AG09309 (cell line): ENCODE data around the gene HOXB5.

Source experiments
- DNase-seq: peaks from one replicate; pipeline ENCODE4 v3.0.0-alpha.2; 2010; ENCODE audit warnings: low read depth
- H3K4me3 ChIP-seq: 2 replicates; pipeline ENCODE4 v1.5.1; 2011; ENCODE audit warnings: mild to moderate bottlenecking, low read depth, low read length, moderate library complexity; ENCODE audit not compliant: control insufficient read depth
- TF ChIP-seq, protein P1 (sequence below): IDR thresholded peaks from 2 replicates; pipeline ENCODE4 v1.5.1; 2011; ENCODE audit warnings: mild to moderate bottlenecking, low read depth, low read length, inconsistent platforms; ENCODE audit not compliant: insufficient read depth, control insufficient read depth; ENCODE audit errors: missing control alignments

Gene HOXB5

DNA sequence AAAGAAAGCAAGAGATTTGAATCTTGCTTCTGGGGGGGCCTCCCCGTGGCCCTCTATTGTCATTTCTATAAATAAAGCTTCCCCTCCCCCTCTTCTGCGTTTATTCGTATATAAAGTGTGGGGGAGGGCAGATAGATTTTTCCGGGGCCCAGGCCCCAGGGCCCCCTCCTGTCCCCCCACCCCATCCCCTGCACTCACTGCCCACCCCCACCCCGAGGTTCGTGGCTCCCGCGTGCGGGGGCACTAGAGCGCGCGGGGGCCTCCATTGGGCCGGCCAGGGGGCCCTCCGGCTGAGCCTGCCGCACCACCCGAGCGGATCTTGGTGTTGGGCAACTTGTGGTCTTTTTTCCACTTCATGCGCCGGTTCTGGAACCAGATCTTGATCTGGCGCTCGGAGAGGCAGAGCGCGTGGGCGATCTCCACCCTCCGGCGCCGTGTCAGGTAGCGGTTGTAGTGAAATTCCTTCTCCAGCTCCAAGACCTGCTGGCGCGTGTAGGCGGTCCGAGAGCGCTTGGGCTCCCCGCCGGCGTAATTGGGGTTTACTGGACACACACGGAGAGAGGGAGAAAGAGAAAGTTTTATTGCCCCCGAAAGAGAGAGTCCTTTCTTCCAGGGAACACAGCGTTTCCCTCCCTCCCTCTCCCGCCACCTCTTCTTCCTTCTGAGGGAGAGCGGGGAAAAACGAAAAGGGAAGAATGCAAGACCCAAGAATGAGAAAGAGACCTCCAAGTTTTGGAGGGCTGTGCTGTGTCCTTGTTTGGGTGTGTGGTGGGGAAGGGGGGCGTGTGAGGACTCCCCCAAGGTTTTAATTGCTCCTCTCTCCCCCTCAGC is 16.9 kb downstream of the HOXB5 start:
- TF ChIP-seq, protein P1, sequence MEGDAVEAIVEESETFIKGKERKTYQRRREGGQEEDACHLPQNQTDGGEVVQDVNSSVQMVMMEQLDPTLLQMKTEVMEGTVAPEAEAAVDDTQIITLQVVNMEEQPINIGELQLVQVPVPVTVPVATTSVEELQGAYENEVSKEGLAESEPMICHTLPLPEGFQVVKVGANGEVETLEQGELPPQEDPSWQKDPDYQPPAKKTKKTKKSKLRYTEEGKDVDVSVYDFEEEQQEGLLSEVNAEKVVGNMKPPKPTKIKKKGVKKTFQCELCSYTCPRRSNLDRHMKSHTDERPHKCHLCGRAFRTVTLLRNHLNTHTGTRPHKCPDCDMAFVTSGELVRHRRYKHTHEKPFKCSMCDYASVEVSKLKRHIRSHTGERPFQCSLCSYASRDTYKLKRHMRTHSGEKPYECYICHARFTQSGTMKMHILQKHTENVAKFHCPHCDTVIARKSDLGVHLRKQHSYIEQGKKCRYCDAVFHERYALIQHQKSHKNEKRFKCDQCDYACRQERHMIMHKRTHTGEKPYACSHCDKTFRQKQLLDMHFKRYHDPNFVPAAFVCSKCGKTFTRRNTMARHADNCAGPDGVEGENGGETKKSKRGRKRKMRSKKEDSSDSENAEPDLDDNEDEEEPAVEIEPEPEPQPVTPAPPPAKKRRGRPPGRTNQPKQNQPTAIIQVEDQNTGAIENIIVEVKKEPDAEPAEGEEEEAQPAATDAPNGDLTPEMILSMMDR = no peak
- DNase-seq = no peak
- H3K4me3 ChIP-seq = no peak overlapping the region

DNA sequence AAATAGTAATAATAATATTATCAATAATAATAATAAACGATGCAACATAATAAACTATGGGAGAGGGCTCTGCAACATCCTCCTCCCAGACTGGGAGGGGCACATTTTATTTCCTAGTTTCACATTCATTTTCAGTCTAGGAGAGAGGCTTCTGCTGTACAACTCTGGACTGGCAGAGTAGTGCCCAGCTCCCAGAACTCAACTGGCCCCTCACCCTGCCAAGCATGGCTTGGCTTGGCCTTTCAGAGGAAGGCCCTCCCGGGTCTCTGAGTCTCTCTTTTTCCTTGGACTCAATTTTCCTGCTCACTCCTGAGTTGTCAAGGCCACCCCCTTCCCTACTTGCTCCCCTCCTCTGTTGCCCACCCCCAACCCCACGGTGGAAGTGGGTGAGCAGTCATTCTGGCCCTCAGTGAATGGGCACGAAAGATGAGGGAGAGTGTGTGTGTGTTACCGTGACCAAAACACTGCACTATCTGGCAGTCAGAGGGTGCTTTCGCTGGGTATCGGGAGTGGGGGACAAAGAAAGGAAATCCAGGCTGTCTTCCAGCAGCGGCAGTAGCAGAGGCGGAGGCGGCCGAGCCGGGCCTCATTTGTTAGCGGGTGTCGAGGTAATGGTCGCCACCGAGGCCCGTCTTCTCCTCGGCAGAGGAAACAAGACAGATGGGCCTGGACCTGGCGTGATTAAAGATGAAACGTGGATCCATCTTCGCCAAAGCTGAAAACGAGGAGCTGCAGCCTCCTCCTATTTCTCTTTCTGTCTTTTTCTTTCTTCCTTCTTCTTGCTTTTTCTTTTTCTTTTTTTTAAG is 17.7 kb downstream of the HOXB5 start:
- no peak for DNase-seq
- H3K4me3 ChIP-seq = no peak overlapping the region

GRCh38 chr17:48575066-48575582 is 18.5 kb downstream of the HOXB5 start:
- TF ChIP-seq, protein P1 = no peak
- H3K4me3 ChIP-seq = no peak overlapping the region
- no peak for DNase-seq

More for the DNA sequence above, 17.7 kb downstream of the HOXB5 start:
- TF ChIP-seq, protein P1 = no peak

DNA sequence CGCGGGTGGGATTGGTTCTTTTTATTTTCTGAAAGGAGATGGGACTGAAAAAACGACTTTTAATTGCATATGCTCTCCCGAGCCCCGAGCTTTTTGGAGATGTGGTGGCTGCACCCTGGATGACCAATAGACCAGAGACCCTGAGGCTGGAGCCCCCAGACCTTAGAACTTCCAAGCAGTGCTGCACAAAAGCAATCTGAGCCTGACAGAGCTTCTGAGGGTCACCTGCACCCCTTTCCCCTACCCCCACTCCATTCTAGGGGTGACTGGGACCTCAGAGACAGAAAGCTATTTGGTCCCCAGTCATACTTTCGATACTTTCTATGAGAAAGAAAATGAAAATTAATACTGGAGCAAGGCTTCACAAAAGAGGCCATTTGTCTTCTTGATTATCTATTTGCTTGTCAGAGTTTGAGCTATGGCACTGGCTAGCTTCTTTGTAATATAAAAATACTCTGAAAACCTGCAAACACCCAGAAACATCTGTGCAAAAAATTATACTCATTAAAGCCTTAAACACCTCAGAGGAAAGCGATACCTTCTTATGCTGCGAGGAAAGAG is 19.0 kb downstream of the HOXB5 start:
- DNase-seq = no peak
- TF ChIP-seq, protein P1 = no peak
- H3K4me3 ChIP-seq = no peak overlapping the region

- no peak for DNase-seq
- TF ChIP-seq, protein P1 = no peak
- H3K4me3 ChIP-seq = no peak overlapping the region
These were observed 21.7 kb downstream of the HOXB5 start for GRCh38 chr17:48571826-48572417.

- DNase-seq = no peak
- TF ChIP-seq, protein P1 = no peak
- no peak overlapping the region for H3K4me3 ChIP-seq
These were observed 22.4 kb downstream of the HOXB5 start for GRCh38 chr17:48571024-48571818.
